GM21390 (cell line): ENCODE results near the gene COG2.
"Not testable (repeated sequence)": the region's sequence is repeated elsewhere in the genome, so short reads cannot be mapped to it uniquely, and the experiment has no call there.

Experiments used
- ATAC-seq: cut with Tn5 transposase; IDR thresholded peaks from one replicate; pipeline ENCODE4 v1.9.1; 2021; ENCODE audit not compliant: unreplicated experiment

Gene COG2

DNA sequence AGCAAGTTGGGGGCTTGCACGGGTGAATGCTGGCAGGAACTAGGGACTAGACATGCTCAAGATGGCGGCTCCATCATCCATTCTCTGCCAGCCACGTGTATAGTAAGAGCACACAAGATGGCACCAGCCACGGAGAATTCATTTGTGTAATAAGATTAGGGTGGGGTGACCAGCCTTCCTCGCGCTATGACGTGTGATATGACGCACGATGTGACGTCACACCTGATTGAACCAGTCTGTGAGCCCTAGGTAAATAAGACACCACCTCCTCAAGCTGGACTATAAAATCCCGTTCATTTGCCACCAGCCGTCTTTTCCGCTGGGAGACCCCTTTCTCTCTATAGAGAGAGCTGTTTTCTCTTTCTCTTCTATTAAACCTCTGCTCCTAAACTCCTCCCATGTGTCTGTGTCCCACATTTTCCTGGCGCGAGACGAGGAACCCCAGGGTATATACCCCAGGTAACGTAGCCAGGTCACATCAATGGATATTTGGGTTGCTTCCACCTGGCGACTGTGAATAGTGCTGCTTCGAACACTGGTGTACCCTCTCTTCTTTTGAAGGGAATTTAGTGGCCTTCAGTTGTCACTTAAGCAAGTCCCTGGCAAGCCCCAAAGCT is 18.1 kb upstream of the COG2 start:
- no peak for ATAC-seq

DNA sequence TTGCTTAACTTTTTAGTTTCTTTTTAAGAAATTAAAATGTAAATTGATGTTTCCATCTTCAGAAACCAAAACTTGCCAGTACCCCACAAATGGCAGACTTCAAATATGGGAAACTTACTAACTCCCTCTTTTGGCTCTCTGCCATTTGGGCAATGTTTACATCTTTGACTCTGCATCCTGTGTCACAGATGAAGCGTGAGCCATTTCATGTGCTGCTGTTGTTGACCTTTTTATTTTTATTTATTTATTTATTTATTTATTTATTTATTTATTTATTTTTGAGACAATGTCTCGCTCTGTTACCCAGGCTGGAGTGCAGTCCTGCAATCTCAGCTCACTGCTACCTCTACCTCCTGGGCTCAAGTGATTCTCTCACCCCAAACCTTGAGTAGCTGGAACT is 16.0 kb upstream of the COG2 start:
- no peak for ATAC-seq

DNA sequence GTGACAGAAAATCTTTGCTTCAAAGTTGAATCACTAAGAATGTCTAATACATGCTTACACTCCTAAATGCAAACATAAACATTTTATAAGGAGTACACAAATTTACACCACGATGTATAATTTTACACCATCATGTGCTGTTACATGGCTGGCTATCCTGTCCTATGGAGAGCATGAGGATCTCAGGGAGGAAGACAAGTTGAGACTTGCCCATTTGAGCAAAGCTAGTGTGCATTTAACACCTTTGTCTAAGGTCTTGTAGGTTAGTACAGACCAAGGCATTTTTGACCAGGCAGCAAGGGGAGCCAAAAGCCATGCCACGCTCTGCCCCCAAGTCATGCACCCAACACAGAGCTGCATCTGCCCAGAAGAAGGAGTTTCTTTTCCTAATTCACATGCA is 14.5 kb upstream of the COG2 start:
- ATAC-seq: no peak

DNA sequence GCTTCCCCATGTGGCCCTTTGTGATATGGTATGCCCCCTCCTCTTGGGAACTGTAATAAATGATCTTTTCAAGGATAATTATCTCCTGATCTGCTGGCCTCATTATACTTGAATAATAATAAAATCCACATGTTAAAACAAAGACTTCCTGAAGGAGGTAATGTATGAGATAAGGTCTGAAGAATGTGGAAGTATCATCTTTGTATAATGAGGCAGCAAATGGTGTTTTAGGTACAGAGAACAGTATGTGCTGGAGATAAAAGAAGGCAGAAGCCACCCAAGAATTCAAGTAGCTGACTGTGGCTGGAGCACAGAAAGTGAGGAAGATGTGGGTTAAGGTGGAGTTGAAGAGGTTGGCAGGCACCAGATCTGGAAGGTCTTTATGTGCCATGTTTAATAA is 12.8 kb upstream of the COG2 start:
- ATAC-seq: no peak

DNA sequence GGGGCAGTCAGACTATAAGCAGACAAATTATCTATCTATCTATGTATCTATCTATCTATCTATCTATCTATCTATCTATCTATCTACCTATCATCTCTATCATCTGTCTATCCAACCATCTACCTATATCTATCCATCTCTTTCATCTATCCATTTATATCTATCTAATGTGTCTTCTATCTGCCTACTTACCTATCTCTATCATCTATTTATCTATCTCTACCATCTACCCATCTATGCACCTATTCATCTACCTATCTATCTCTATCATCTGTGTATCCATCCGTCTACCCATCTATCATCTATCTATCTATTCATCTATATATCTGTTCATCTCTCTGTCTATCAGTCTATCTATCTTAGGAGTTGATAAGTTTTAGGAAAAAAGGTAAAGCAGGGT is 10.8 kb upstream of the COG2 start:
- no peak for ATAC-seq

DNA sequence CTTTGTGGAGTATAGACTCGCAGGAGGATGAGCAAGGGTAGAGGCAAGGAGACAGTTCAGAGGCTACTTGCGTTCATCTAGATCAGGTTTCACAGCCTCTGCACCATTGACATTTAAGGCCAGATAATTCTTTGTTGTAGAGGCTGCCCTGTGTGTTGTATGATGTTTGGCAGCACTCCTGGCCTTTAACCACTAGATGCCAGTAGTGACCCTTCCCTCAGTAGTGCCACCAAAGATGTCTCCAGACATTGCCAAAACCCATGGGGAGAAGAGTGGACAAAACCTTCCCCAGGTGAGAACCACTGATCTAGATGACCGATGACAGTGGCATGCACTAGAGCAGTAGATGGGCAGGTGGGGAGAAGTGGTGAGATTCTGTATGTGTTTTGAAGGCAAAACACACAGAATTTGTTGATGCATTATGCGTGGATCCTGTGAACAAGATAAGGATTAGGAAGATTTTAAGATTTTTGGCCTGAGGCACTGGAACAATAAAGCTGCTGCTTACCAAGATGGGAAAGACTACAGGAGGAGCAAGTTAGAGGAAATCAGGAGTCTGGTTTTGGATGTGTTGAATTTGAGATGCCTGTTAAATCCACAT is 9.9 kb upstream of the COG2 start:
- ATAC-seq: no peak

DNA sequence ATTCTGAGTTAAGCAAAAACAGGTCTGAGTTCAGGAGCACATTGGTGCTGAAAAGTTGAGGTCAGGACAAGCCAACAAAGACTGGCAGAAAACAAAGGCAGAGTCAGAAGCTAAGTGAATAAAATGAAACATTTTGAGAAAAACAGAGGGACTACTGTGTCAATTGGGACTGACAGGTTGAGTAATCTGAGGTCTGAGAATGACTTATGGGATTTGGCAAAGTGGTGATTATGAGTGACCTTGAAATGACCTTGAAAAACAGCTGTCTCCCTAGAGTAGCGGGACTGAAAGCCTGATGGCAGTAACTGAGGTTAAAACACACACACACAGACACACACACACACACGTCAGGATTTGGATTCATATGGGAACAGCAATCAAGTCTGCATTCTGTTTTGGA is 8.8 kb upstream of the COG2 start:
- no peak for ATAC-seq

DNA sequence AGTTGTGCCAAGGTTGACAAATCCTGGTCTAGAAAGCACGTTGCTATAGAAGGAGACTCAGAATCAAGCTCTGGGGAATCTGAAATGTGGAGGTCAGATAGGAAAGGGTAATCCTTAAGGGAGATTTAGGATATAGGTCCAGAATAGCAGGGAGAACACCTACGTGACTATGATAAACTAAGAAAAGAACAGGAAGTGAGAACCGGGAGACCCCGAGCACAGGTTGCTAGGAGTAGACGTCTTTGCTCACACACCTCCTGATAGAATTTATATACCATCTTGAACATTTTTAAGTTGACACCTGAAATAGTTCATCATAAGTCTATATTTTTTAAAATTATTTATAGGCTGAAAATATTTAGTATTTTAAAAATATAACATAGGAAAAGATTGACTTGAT is 7.9 kb upstream of the COG2 start:
- no peak for ATAC-seq

DNA sequence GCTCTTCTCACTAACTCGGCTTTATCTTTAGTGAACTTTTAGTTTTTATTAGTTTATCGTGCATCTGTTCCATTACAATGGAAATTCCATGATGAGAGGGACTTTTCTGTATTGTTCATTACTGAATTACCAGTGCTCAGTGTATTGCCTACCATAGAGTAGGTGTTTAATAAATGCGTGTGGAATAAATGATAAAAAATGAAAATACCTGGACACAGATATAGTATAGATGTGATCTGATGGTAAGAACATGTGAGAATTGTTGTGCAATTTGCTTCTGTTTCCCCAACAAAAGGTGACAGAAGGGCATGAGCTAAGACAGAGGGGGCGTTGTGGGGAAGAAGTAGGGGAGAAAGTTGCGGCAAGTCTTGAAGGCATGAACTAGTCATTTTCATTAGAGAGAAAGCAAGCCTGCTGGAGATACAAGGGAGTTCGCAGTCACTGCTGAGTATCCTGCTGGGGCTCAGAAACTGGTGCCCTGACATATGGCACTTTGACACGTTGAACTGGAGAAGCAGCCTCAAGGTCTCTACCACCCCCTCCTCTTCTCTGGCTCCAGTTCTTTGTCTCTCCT is 5.6 kb upstream of the COG2 start:
- no peak for ATAC-seq

DNA sequence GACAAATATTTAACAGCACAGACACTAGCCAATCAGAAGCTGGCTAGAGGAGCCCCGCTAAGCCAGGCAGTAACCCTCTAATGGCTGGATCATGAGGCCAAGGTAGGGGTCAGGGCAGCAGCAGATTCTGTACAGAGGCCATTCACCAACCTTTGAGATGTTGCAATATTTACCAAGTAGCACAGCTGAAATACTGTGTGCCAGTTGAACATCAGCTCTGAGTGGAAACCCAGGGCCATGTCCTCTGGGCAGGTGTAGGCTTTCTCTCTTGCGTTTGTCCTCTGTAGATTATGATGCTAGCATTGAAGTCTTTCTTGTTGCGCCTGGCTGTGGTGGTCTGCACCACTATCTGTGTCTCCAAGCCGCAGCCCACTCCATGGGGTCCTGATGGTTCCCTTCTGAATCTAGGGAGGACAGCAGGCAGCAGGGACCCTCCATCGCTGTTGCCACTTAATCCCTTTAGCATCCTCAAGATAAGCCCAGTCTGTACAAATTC is 2.5 kb upstream of the COG2 start:
- ATAC-seq: no peak

DNA sequence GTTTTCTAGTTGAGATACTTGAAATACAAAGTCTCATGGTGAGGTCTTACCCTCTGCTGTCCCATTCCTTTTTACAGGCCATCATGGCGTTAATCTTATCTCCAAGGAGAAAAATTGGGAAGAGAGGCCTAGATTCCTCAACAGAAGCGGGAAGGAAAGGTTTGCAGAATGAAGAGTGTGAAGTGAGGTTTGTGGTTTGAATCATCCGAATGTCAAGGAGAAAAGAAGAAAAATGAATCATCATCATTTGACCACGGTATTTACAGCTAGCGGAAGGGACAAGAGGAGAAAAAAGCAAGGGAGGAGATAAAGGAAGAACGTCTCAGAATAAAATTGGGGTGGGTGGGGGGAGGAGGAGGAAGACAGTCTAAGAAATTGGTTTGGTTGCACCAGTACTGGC is 935 bp upstream of the COG2 start:
- no peak for ATAC-seq

DNA sequence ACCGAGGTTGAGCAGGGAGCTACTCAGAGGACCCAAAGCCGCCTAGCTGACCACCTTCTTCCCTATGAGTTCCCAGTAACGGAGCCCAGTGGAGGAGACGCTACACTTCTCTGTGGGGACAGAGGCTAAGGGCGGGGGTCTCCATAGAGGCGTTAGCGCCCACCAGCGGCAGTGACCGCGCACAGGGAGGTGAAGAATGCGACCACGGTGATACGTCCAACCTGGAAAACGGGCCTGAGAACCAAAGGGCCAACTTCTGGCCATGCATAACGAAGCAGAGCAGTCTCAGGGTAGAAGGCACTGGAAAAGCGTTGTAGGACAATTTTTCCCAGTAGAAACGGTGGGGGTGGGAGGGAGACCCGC is 400 bp upstream of the COG2 start:
- no peak for ATAC-seq

DNA sequence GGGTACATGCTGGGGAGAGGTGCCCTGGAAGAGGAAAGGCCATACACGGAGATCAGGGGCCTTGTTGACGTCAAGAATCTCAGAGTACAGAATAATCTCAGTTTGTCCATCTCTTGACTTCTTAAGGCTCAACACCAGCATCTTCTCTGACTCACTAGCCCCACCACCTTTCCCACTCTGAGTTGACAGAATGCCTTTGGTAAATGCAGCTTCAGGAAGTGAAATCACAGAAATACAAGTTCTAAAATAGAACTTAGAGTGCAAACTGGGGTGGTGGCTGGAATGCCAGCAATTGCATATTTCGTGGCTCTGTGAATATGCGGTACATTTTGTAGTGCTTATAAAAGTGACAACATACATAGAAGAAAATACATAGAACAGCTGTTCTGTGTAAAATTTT is 1.6 kb downstream of the COG2 start:
- no peak for ATAC-seq

DNA sequence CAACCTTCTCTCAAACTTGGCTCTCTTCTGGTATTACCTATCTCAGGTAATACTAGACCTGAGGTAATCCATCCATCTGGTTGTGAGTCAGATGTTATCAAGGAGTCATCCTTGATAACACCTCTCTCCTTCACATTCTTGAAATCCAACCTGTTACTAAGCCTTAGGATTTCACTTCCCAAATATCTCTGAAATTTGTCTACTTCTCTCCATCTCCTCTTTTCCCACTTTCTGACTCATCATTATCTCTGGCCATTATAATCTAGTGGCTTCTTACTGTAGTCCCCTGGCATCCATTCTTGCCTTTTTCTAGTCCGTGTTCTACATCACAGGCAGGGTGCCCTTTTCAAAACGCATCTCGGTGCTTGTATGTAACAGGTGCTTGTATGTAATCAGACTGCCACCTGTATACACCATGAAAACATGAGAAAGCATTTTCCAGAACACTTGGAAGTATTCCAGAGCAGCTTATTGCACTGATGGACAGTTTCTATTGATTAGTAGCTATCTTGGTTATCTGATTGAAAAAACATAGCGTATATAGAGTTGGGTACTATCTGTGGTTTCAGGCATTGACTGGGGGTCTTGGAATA is 4.5 kb downstream of the COG2 start:
- no peak for ATAC-seq

DNA sequence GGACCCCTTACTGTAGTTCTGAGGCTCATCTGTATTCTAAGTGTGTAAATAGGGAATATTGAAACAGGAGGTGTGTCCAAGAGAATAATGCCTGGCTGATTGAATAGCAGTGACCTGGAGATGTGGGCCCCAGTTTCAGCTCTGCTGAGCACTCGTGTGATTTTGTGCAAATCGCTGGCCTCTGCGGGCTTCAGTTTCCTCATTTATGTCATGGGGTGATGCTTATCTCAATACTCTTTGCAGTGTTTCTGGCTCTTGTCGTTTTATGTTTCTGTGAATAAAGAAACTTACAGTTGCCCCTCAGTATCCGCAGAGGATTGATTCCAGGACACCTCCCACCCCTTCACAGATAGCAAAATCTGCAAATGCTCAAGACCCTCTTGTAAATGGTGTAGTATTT is 5.0 kb downstream of the COG2 start:
- ATAC-seq: no peak

DNA sequence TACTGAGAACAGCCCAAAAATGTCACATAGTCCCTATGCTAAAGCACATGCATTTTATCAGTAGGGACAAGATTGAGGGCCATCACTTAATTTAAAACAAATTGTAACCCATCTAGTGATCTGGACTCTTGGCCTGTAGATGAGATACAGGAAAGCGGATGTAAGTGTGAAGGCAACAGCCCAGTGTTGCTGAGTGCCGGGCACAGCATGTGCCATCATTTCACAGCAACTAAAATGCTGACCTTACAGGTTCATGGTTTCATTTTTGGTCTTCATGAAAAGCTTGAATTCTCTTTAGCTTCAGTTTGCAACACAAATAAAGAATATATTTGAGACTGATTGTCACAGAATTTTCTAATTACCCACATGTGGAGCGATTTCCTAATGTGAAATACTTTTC is 5.8 kb downstream of the COG2 start:
- no peak for ATAC-seq

DNA sequence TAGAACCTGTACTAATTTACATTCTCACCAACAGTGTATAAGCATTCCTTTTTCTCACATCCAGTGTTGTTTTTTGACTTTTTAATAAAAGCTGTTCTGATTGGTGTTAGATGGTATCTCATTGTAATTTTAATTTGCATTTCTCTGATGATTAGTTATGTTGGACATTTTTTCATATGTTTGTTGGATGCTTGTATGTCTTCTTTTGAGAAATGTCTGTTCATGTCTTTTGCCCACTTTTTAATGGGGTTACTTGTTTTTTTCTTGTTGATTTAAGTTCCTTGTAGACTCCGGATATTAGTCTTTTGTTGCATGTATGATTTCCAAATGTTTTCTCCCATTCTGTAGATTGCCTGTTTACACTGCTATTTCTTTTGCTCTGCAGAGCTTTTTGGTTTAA is 8.0 kb downstream of the COG2 start:
- no peak for ATAC-seq

DNA sequence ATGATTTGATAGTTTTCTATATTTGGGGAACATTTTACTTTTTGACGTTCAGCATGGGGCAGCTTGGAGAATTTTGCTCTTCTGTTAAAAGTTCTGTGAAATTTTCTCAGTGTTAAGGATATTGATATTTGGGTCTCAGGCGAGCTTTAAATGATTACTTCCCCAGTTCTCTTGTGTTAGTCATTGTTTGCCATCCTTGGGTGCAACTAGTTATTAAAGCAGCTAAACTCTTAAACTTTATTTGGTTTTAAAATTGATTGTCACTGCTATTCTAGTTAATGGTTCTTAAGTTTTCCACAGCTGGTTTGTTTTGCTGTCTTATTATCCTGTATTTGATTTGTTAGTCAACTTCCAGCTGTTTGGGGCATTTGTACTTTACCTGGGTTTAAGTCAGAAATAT is 9.0 kb downstream of the COG2 start:
- ATAC-seq: no peak

DNA sequence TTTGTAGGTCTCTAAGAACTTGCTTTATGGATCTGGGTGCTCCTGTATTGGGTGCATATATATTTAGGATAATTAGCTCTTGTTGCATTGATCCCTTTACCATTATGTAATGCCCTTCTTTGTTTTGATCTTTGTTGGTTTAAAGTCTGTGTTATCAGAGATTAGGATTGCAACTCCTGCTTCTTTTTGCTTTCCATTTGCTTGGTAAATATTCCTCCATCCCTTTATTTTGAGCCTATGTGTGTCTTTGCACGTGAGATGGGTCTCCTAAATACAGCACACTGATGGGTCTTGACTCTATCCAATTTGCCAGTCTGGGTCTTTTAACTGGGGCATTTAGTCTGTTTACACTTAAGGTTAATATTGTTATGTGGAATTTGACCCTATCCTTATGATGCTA is 14.4 kb downstream of the COG2 start:
- ATAC-seq: not testable (repeated sequence)

DNA sequence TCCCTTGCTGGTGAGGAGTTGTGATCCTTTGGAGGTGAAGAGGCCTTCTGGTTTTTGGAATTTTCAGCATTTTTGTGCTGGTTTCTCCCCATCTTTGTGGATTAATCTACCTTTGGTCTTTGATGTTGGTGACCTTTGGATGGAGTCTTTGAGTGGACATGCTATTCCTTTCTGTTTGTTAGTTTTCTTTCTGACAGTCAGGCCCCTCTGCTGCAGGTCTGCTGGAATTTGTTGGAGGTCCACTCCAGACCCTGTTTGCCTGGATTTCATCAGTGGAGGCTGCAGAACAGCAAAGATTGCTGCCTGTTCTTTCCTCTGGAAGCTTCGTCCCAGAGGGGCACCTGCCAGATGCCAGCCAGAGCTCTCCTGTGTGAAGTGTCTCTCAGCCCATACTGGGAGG is 15.8 kb downstream of the COG2 start:
- ATAC-seq: not testable (repeated sequence)

DNA sequence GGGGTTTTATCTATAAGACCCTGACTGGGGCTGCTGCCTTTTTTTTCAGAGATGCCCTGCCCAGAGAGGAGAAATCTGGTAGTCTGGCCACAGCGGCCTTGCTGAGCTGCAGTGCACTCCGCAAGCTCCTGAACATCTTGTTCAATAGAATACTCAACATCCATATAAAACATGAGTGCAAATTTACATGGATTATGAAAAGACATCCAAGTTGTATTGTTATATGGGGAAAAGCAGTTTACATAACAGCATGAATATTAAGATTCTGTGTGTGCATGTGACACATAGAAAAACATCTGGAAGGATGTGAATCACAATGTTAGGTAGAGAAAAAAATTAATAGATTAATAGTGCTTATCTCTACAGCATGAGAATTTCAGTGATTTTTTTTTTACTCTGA is 16.4 kb downstream of the COG2 start:
- no peak for ATAC-seq

DNA sequence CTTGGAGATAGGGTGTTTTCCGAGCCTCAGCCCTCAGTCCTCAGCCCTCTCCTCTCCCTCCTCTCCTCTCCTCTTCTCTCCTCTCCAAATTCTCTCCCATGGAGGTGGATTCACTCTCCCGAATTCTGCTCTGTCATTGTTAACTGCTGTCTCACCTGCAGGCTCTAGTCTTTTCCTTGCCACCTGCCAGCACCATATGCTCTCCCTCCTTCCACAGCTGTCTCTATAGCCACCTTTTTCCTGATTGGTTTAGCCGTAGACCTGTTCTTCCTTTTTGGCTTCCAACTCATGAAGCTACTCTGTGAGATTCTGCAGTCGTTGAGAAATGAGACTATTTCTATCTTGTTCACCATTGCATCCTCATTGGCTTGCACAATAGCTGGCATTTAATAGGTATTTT is 19.7 kb downstream of the COG2 start:
- ATAC-seq: no peak

DNA sequence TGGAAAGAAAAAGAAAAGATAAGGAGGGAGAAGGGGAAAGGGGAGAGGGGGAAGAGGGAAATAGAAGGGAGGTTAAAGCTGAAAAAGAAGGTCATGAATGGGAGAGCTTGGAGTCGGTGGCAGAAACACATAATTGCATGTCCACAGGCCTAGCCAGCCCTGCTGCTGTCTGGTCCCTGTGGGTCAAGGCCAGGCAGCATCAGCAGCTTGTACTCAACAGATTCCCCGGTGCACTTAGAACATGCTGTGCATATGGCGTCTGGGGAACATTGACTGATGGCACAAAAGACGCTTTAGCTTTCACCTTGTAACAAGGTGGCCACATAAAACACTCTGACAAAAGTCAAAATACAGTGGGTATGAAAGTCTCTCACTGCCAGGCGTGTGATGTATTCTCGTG is 25.9 kb downstream of the COG2 start:
- ATAC-seq: no peak
